Measurements from ENCODE around the gene ZC3H12D. TPM values are rescaled to one million over a fixed set of nuclear protein-coding genes. Genes with fewer than 3 reads are reported as not detected.
"Not testable (repeated sequence)": the region's sequence is repeated elsewhere in the genome, so short reads cannot be mapped to it uniquely, and the experiment has no call there.

ZC3H12D gene
- total and polyA plus RNA-seq, 7 donors: 0.71 to 9.2 (median 3.6) TPM

- Histone ChIP-seq H3K4me3 (no peak overlapping the region), H3K9me3 (no peaks in the 10 kb centered on the region), H3K27me3 (no peaks in the 10 kb centered on the region), H3K27ac (no peak overlapping the region), H3K4me1 (peaks cover 0 to 7% (median 4%) of the 10 kb centered on the region in 4 donors), H3K36me3 (no peaks in the 10 kb centered on the region)
- WGBS, 2 donors: 94% methylated on average over 7 of the region's 7 CpGs
- no peak for DNase-seq
- no peak for TF ChIP-seq CTCF (IDR thresholded peaks at IDR 0.05)
- intact Hi-C loops (cut with DNase I): no loop called here
Measured at GRCh38 chr6:149445573-149445972, 39.2 kb downstream of the ZC3H12D start.

- Histone ChIP-seq H3K4me1 (peaks cover 0 to 4% (median under 1%) of the 10 kb centered on the region in 4 donors), H3K36me3 (no peaks in the 10 kb centered on the region), H3K4me3 (no peak overlapping the region), H3K27ac (no peak overlapping the region), H3K9me3 (no peaks in the 10 kb centered on the region), H3K27me3 (no peaks in the 10 kb centered on the region)
- no peak for DNase-seq
- TF ChIP-seq POLR2AphosphoS5 (IDR thresholded peaks at IDR 0.05) (no peak), POLR2A (IDR thresholded peaks at IDR 0.05) (no peak), CTCF (IDR thresholded peaks at IDR 0.05) (no peak), EP300 (IDR thresholded peaks at IDR 0.05) (no peak)
- 84% methylated on average over 6 of the region's 6 CpGs for WGBS, 2 donors
- intact Hi-C loops (cut with DNase I): no loop called here
Measured at GRCh38 chr6:149445095-149445466, 39.7 kb downstream of the ZC3H12D start.

- H3K27me3 ChIP-seq; H3K36me3 ChIP-seq; H3K4me3 ChIP-seq; H3K9me3 ChIP-seq; intact Hi-C loops (cut with DNase I); H3K4me1 ChIP-seq; H3K27ac ChIP-seq: not testable (repeated sequence)
- peak; percentile 21 for DNase-seq
- WGBS, 2 donors: 47 to 80% methylated on average over 3 of the region's 3 CpGs
Measured at GRCh38 chr6:149444360-149445094, 40.3 kb downstream of the ZC3H12D start.

- Histone ChIP-seq H3K27me3 (no peaks in the 10 kb centered on the region), H3K4me3 (no peak overlapping the region), H3K9me3 (no peaks in the 10 kb centered on the region), H3K4me1 (peaks cover 0 to 4% (median 0%) of the 10 kb centered on the region in 4 donors), H3K27ac (no peak overlapping the region), H3K36me3 (no peaks in the 10 kb centered on the region)
- TF ChIP-seq POLR2A (IDR thresholded peaks at IDR 0.05): no peak
- intact Hi-C loops (cut with DNase I): no loop called here
- WGBS, 2 donors: 85 to 92% methylated on average over 8 of the region's 8 CpGs
- DNase-seq: peak; percentile 43
Measured at GRCh38 chr6:149443411-149444181, 41.2 kb downstream of the ZC3H12D start.

- no peaks in the 10 kb centered on the region for H3K9me3 ChIP-seq
- H3K27me3 ChIP-seq: no peaks in the 10 kb centered on the region
- H3K4me3 ChIP-seq: no peak overlapping the region
- intact Hi-C loops (cut with DNase I): no loop called here
- H3K36me3 ChIP-seq: no peaks in the 10 kb centered on the region
- TF ChIP-seq CTCF (IDR thresholded peaks at IDR 0.05): no peak
- TF ChIP-seq EP300 (IDR thresholded peaks at IDR 0.05): no peak
- no peak for TF ChIP-seq POLR2AphosphoS5 (IDR thresholded peaks at IDR 0.05)
- no peak for TF ChIP-seq POLR2A (IDR thresholded peaks at IDR 0.05)
- no peak overlapping the region for H3K27ac ChIP-seq
- peaks cover 0 to 4% (median 0%) of the 10 kb centered on the region in 4 donors for H3K4me1 ChIP-seq
- 84 to 93% methylated on average over 9 of the region's 9 CpGs for WGBS, 2 donors
- DNase-seq: peak; percentile 35
Measured at GRCh38 chr6:149441740-149442139, 43.1 kb downstream of the ZC3H12D start.

Measured in sigmoid colon (tissue), 7 donors.